GM18907 (cell line): ENCODE data around the gene CASP4.

Experiments used
- ATAC-seq: cut with Tn5 transposase; IDR thresholded peaks from one replicate; pipeline ENCODE4 v1.9.1; 2021; ENCODE audit warnings: mild to moderate bottlenecking, moderate library complexity; ENCODE audit not compliant: unreplicated experiment

The CASP4 gene

DNA sequence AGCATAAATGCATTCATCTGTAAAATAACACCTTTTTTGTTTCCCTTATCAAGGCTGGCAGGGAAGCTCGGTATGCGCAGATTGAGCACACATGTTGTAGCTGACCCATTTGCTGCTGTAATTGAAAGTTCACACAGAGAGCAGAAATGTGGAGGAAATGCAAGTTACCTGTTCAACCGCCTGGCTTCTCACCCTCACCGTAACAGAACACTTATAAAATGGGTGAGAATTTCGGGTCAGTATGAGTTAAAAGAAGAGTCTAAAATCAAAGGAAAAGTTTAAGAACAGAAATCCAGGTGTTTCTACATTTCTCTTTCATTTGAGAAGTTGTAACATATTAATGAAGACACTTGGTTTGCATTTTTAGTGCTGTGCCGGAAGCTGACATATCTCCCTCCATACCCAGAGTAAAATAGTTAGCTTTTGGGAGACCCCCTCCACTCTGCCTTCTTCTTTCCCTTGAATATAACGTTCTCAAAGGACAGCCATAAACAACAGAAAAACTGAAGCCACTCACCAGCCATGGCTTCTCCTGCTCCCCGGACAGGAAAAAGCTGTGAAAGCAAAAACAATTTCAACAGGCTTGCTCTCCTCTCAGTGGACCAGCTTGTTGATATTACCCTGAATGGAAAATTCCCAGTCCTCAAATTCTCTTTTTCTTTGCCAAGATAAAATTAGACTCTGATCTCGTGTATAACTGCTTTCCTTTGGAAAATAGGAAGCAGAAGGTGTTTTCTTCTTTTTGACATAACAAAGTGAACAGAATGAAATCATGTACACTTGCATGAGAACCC, 70.3 kb downstream of the CASP4 start, which contains the start of gene CASP12:
Gene CASP12 (minus strand): TSS at position 570 of the 794 bp plus-strand sequence.
- ATAC-seq: peak; percentile 94

DNA sequence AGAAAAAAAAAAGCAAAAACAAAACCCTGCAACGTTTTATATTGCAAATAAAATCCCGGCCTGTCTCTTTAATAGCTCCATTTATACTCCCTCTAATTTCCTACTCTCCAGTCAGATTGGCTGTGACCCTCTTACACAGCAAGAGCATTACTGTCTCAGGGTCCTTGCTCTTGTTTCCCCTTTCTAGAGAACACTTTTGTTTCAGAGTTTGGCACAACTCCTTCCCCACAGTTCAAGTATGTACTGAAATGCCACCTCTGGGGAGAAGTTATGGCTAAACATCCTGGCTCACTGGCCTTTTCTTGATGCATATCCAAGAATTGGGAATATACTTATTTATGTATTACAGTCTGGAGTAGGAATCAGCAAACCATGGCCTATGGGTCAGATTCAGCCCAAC, 72.7 kb downstream of the CASP4 start:
- ATAC-seq: no peak

DNA sequence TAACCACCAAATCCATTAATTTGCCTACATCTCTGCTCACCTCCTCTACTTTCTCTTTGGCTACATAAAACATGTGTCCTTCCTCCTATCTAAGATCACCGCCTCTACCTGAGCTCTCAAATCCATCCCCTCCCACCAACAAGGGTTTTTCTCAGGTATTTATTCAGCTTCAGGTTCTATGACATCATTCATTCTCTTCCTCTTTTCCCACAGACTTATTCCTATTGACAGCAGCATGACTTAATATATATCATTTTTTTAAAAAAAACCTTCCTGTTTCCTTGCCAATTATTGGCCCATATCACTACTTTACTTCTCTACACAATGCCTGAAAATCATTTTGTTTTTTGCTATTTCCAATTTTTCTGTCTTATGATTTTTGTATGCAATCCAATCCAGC, 74.5 kb downstream of the CASP4 start:
- ATAC-seq: no peak
